NT2/D1 (cell line): ENCODE data around the gene NDUFA11.
A peak's percentile ranks its signal among the peaks of the same experiment; 100 is the strongest.
"Not testable (repeated sequence)": the region's sequence is repeated elsewhere in the genome, so short reads cannot be mapped to it uniquely, and the experiment has no call there.

Experiments
- DNase-seq: peaks from one replicate; pipeline ENCODE4 v3.0.0-alpha.2; 2011; ENCODE audit warnings: low read depth, low spot score
- H3K27me3 ChIP-seq: 2 replicates; pipeline ENCODE4 v1.6.0; 2011; ENCODE audit warnings: mild to moderate bottlenecking; ENCODE audit not compliant: insufficient read length, insufficient read depth
- H3K36me3 ChIP-seq: 2 replicates; pipeline ENCODE4 v1.6.1; 2011; ENCODE audit warnings: mild to moderate bottlenecking, low read length, mixed read lengths; ENCODE audit not compliant: insufficient read depth, insufficient read length
- H3K4me1 ChIP-seq: 2 replicates; pipeline ENCODE4 v1.5.1; 2011; ENCODE audit not compliant: insufficient read depth, insufficient read length
- H3K4me3 ChIP-seq: 2 replicates; pipeline ENCODE4 v1.5.1; 2011; ENCODE audit warnings: low read depth; ENCODE audit not compliant: insufficient read length
- H3K9ac ChIP-seq: 2 replicates; pipeline ENCODE4 v1.6.0; 2011; ENCODE audit warnings: low read depth; ENCODE audit not compliant: insufficient read length
- H3K9me3 ChIP-seq: 2 replicates; pipeline ENCODE4 v1.5.1; 2011; ENCODE audit warnings: mild to moderate bottlenecking, low read length; ENCODE audit not compliant: insufficient read depth
- SUZ12 ChIP-seq: IDR thresholded peaks from 2 replicates; pipeline ENCODE4 v1.6.1; 2011; ENCODE audit not compliant: insufficient read length, insufficient read depth; ENCODE audit errors: extremely low read depth
- YY1 ChIP-seq: IDR thresholded peaks from 2 replicates; pipeline ENCODE4 v1.6.1; 2011; ENCODE audit not compliant: insufficient read length, insufficient read depth
- ZNF274 ChIP-seq: IDR thresholded peaks from 2 replicates; pipeline ENCODE4 v1.6.1; 2011; ENCODE audit warnings: mild to moderate bottlenecking, low read depth, low read length

NDUFA11 gene

GRCh38 chr19:5891938-5892771, 11.4 kb downstream of the NDUFA11 start:
- H3K36me3 ChIP-seq = peaks cover 37% of the 10 kb centered on the region
- H3K4me3 ChIP-seq = no peak overlapping the region
- H3K9ac ChIP-seq = no peak overlapping the region
- no peak for DNase-seq
- peaks cover 10% of the 10 kb centered on the region for H3K4me1 ChIP-seq
- H3K9me3 ChIP-seq = no peaks in the 10 kb centered on the region
- TF ChIP-seq ZNF274 (no peak), YY1 (no peak), SUZ12 (no peak)
- no peaks in the 10 kb centered on the region for H3K27me3 ChIP-seq

GRCh38 chr19:5891572-5891937, 12.0 kb downstream of the NDUFA11 start:
- Histone ChIP-seq H3K36me3 (peaks cover 31% of the 10 kb centered on the region), H3K4me1 (peaks cover 10% of the 10 kb centered on the region), H3K9ac (no peak overlapping the region), H3K27me3 (no peaks in the 10 kb centered on the region), H3K9me3 (no peaks in the 10 kb centered on the region), H3K4me3 (no peak overlapping the region)
- DNase-seq = no peak
- TF ChIP-seq ZNF274 = no peak
- TF ChIP-seq YY1 = no peak
- TF ChIP-seq SUZ12 = no peak

GRCh38 chr19:5890099-5890498, 13.5 kb downstream of the NDUFA11 start:
- TF ChIP-seq ZNF274 (no peak), YY1 (no peak), SUZ12 (no peak)
- Histone ChIP-seq H3K4me3 (no peak overlapping the region), H3K36me3 (peaks cover 17% of the 10 kb centered on the region), H3K4me1 (peaks cover 10% of the 10 kb centered on the region), H3K27me3 (no peaks in the 10 kb centered on the region), H3K9me3 (no peaks in the 10 kb centered on the region), H3K9ac (no peak overlapping the region)
- no peak for DNase-seq

- no peak for TF ChIP-seq YY1
- TF ChIP-seq SUZ12 = no peak
- TF ChIP-seq ZNF274 = no peak
- Histone ChIP-seq H3K27me3 (no peaks in the 10 kb centered on the region), H3K36me3 (peaks cover 11% of the 10 kb centered on the region), H3K4me3 (no peak overlapping the region), H3K9me3 (no peaks in the 10 kb centered on the region), H3K9ac (no peak overlapping the region), H3K4me1 (peaks cover 10% of the 10 kb centered on the region)
- DNase-seq = no peak
Observed at GRCh38 chr19:5889288-5889971, 14.2 kb downstream of the NDUFA11 start.

- H3K9me3 ChIP-seq, H3K36me3 ChIP-seq, H3K27me3 ChIP-seq, H3K9ac ChIP-seq, DNase-seq, H3K4me3 ChIP-seq: not testable (repeated sequence)
- peaks cover 16% of the 10 kb centered on the region for H3K4me1 ChIP-seq
Observed at GRCh38 chr19:5884065-5884811, 19.4 kb downstream of the NDUFA11 start.

- H3K9me3 ChIP-seq, H3K36me3 ChIP-seq, DNase-seq, H3K9ac ChIP-seq, H3K27me3 ChIP-seq, H3K4me3 ChIP-seq: not testable (repeated sequence)
- H3K4me1 ChIP-seq = peaks cover 18% of the 10 kb centered on the region
Observed at GRCh38 chr19:5883157-5883873, 20.3 kb downstream of the NDUFA11 start.

GRCh38 chr19:5882421-5882968, 21.1 kb downstream of the NDUFA11 start:
- no peak for DNase-seq
- Histone ChIP-seq H3K4me1 (peaks cover 22% of the 10 kb centered on the region), H3K27me3 (peaks cover 2% of the 10 kb centered on the region), H3K4me3 (no peak overlapping the region), H3K36me3 (no peaks in the 10 kb centered on the region), H3K9ac (peak overlapping the region; percentile 3), H3K9me3 (no peaks in the 10 kb centered on the region)
- no peak for TF ChIP-seq ZNF274
- TF ChIP-seq SUZ12 = no peak
- no peak for TF ChIP-seq YY1
